Hepatocyte (in vitro differentiated cells): Measurements from ENCODE around the gene WNT6.

Experiments
- CTCF ChIP-seq: fragments of 200-600 bp; sonication (generic); IDR thresholded peaks from 2 replicates; pipeline ENCODE4 v1.5.1; 2016; ENCODE audit warnings: antibody characterized with exemption, mild to moderate bottlenecking; ENCODE audit not compliant: poor library complexity
- EZH2 ChIP-seq: fragments of 200-600 bp; sonication (generic); IDR thresholded peaks from 2 replicates; pipeline ENCODE4 v1.6.1; 2016; ENCODE audit warnings: antibody characterized with exemption, mild to moderate bottlenecking, borderline replicate concordance

DNA sequence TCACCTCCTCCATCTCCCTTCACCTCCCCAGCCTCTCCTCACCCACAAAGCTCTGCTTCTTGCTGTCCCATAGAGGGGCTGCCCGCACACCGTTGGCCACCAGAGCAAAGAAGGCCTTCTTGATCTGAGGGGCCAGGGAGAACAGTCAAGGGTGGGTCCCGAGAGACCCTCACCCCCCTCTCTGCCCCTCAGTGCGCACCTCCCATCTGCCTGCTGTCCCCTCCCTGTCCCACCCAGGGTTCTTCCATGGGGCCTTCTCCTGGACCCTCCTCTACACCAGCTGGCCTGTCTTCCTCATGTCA, 31.2 kb upstream of the WNT6 start:
- TF ChIP-seq CTCF (no peak), EZH2 (no peak)
